ENCODE measurements around the gene RCAN2.

DNA sequence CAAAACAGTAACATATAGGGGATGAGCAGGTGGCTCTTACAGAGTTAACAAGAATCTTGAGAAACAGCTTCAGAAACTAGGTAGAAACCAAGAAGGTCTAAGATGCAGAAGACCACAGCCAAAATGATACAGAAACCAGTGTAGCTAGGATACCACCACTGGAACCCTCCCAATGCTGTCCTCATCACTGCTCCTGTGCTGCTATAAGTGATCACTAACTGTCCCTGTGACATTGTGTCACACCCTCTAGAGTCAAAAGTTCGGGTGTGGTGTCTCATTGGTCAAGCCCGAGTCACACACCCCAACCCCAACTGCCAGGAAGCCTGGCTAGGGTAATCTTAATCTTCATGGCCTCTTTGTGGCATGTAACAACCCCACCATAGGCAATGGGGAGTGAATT, 153.1 kb downstream of the RCAN2 start:
- TF ChIP-seq, protein P1, sequence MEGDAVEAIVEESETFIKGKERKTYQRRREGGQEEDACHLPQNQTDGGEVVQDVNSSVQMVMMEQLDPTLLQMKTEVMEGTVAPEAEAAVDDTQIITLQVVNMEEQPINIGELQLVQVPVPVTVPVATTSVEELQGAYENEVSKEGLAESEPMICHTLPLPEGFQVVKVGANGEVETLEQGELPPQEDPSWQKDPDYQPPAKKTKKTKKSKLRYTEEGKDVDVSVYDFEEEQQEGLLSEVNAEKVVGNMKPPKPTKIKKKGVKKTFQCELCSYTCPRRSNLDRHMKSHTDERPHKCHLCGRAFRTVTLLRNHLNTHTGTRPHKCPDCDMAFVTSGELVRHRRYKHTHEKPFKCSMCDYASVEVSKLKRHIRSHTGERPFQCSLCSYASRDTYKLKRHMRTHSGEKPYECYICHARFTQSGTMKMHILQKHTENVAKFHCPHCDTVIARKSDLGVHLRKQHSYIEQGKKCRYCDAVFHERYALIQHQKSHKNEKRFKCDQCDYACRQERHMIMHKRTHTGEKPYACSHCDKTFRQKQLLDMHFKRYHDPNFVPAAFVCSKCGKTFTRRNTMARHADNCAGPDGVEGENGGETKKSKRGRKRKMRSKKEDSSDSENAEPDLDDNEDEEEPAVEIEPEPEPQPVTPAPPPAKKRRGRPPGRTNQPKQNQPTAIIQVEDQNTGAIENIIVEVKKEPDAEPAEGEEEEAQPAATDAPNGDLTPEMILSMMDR (IDR thresholded peaks at IDR 0.05 in 8 of 11, conservative IDR thresholded peaks at IDR 0.05 in 3 of 11), result no peak
- TF ChIP-seq POLR2A (IDR thresholded peaks at IDR 0.05), result no peak
